GM12878 (cell line): ENCODE measurements around the gene IZUMO1. TPM values are rescaled to one million over a fixed set of nuclear protein-coding genes. Genes with fewer than 3 reads are reported as not detected.

Experiments used
- ATAC-seq: fragments of 200-7000 bp; cut with Tn5 transposase; 3 replicates; pipeline ENCODE4 v1.9.1; 2020; ENCODE audit warnings: mild to moderate bottlenecking, moderate library complexity
- BruUV-seq: library from RNA; stranded (reverse); fragments of 400-500 nt; replicated peaks from 2 replicates; lab custom pipeline; 2021; lab: Mats Ljungman, UMichigan
- CTCF ChIA-PET: fragments of 300-600 bp; sonication (Branson Sonifier 250); formaldehyde crosslinking; extraction: SDS; loops from one replicate; lab custom pipeline; 2021; ENCODE audit warnings: inconsistent platforms; lab: Yijun Ruan, JAX
- POLR2A ChIA-PET: fragments of 350-600 bp; formaldehyde crosslinking; extraction: SDS; loops from one replicate; lab custom pipeline; 2021; ENCODE audit warnings: inconsistent platforms; lab: Charles Lee
- RAD21 ChIA-PET: fragments of 300-600 bp; sonication (Branson Sonifier 250); formaldehyde crosslinking; loops from one replicate; lab custom pipeline; 2023; ENCODE audit warnings: antibody characterized with exemption; ENCODE audit not compliant: unreplicated experiment; lab: Charles Lee
- SMC1A ChIA-PET: fragments of 300-600 bp; sonication (Branson Sonifier 250); formaldehyde crosslinking; loops from one replicate; lab custom pipeline; 2023; ENCODE audit not compliant: unreplicated experiment, uncharacterized antibody; lab: Charles Lee
- DNase-seq: peaks from one replicate; pipeline ENCODE4 v3.0.0-alpha.2; 2011; ENCODE audit warnings: low read depth, low spot score
- FAIRE-seq: peaks from 3 replicates; lab custom pipeline; 2011; peaks lifted over from hg19 to GRCh38; lab: Jason Lieb, UNC
- H2AFZ ChIP-seq: 2 replicates; pipeline ENCODE4 v1.6.0; 2011; ENCODE audit warnings: low read depth, low read length, control low read depth; ENCODE audit not compliant: control insufficient read depth
- H3K27ac ChIP-seq: 2 replicates; pipeline ENCODE4 v1.5.1; 2011; ENCODE audit warnings: control low read depth; ENCODE audit not compliant: control insufficient read depth, insufficient read depth
- H3K27me3 ChIP-seq, 2 experiments: replicated peaks in 1 of 2; 2 replicates each; pipeline versions ENCODE4 v1.6.0 to v1.6.1; 2011; ENCODE audit warnings: low read length in 1 of 2; ENCODE audit not compliant: control insufficient read depth in 2 of 2, insufficient read depth in 2 of 2
- H3K36me3 ChIP-seq, 2 experiments: 2 replicates each; pipeline ENCODE4 v1.5.1; 2011; ENCODE audit warnings: low read length in 1 of 2; ENCODE audit not compliant: control insufficient read depth in 2 of 2, insufficient read depth in 2 of 2
- H3K4me1 ChIP-seq: 2 replicates; pipeline ENCODE4 v1.6.1; 2011; ENCODE audit warnings: mild to moderate bottlenecking, low read length, moderate library complexity, mixed read lengths; ENCODE audit not compliant: control insufficient read depth, insufficient read depth
- H3K4me2 ChIP-seq: 2 replicates; pipeline ENCODE4 v1.6.0; 2011; ENCODE audit warnings: control low read depth; ENCODE audit not compliant: control insufficient read depth, insufficient read depth
- H3K4me3 ChIP-seq: fragments of 200-600 bp; sonication (generic); 2 replicates; pipeline ENCODE4 v1.5.1; 2016
- H3K79me2 ChIP-seq: 2 replicates; pipeline ENCODE4 v1.6.0; 2011; ENCODE audit warnings: low read length; ENCODE audit not compliant: control insufficient read depth, insufficient read depth
- H3K9ac ChIP-seq: 2 replicates; pipeline ENCODE4 v1.8.0; 2011; ENCODE audit warnings: low read length, control low read depth, mixed read lengths; ENCODE audit not compliant: control insufficient read depth, insufficient read depth
- H3K9me3 ChIP-seq: replicated peaks from 3 replicates; pipeline ENCODE4 v1.5.1; 2011; ENCODE audit warnings: mild to moderate bottlenecking, low read length; ENCODE audit not compliant: control insufficient read depth, insufficient read depth
- H4K20me1 ChIP-seq: 2 replicates; pipeline ENCODE4 v1.6.0; 2011; ENCODE audit not compliant: control insufficient read depth, insufficient read depth
- CHD1 ChIP-seq: IDR thresholded peaks from 2 replicates; pipeline ENCODE4 v1.6.1; 2012; ENCODE audit warnings: low read depth, low read length, improper control_type of control experiment
- CUX1 ChIP-seq: IDR thresholded peaks from 2 replicates; pipeline ENCODE4 v1.6.1; 2012; ENCODE audit warnings: improper control_type of control experiment, low read depth, low read length; ENCODE audit not compliant: insufficient replicate concordance
- GATAD2B ChIP-seq: fragments of 450-650 bp; conservative IDR thresholded peaks from 2 replicates; pipeline ENCODE4 v1.6.1; 2017; ENCODE audit warnings: low read depth, mild to moderate bottlenecking, moderate library complexity
- HDAC6 ChIP-seq: fragments of 200-600 bp; sonication (generic); IDR thresholded peaks from one replicate; pipeline ENCODE4 v1.8.0; 2017; ENCODE audit warnings: antibody characterized with exemption; ENCODE audit not compliant: unreplicated experiment
- IRF4 ChIP-seq: IDR thresholded peaks from 2 replicates; pipeline ENCODE4 v1.6.1; 2011; ENCODE audit warnings: low read depth, low read length
- JUND ChIP-seq: IDR thresholded peaks from 2 replicates; pipeline ENCODE4 v1.6.1; 2012; ENCODE audit warnings: low read depth, mild to moderate bottlenecking, low read length, improper control_type of control experiment, moderate library complexity
- MTA2 ChIP-seq: fragments of 450-650 bp; IDR thresholded peaks from 2 replicates; pipeline ENCODE4 v1.6.1; 2016; ENCODE audit warnings: low read depth, mild to moderate bottlenecking, moderate library complexity
- STAT3 ChIP-seq: IDR thresholded peaks from 2 replicates; pipeline ENCODE4 v1.6.1; 2011; ENCODE audit warnings: low read depth, low read length, improper control_type of control experiment
- WRNIP1 ChIP-seq: IDR thresholded peaks from 2 replicates; pipeline ENCODE4 v1.6.1; 2011; ENCODE audit warnings: low read depth, low read length, improper control_type of control experiment, borderline replicate concordance
- YY1 ChIP-seq: IDR thresholded peaks from 2 replicates; pipeline ENCODE4 v1.6.1; 2011; ENCODE audit warnings: low read depth, mild to moderate bottlenecking, low read length
- ZNF274 ChIP-seq: IDR thresholded peaks from one replicate; pipeline ENCODE4 v1.8.0; 2011; ENCODE audit not compliant: insufficient read length, insufficient read depth
- ZNF622 ChIP-seq: fragments of 450-650 bp; IDR thresholded peaks from 2 replicates; pipeline ENCODE4 v1.6.1; 2017; ENCODE audit warnings: mild to moderate bottlenecking, inconsistent platforms
- ZZZ3 ChIP-seq: IDR thresholded peaks from 2 replicates; pipeline ENCODE4 v1.6.1; 2011; ENCODE audit warnings: low read depth; ENCODE audit not compliant: control insufficient read depth, insufficient read length
- WGBS: methylation state at CpG from one replicate; pipeline ENCODE4 v1.1.6; 2016; ENCODE audit warnings: low lambda C conversion rate; ENCODE audit not compliant: insufficient replicate concordance, insufficient coverage; ENCODE audit errors: missing lambda C conversion rate; 5-methylcytosine and 5-hydroxymethylcytosine counted together
- in situ Hi-C: fragments of 300-500 bp; cut with MboI; formaldehyde crosslinking; loops from 9 replicates; pipeline ENCODE4 v1.14.3; 2018; ENCODE audit warnings: mixed read lengths
- intact Hi-C: fragments of 100-400 bp; cut with micrococcal nuclease; formaldehyde crosslinking; loops from one replicate; pipeline ENCODE4 v1.14.2; 2022; ENCODE audit not compliant: unreplicated experiment
- polyA plus RNA-seq, 11 experiments: library from polyadenylated mRNA; depleted of rRNA in 4 of 11; unstranded in 6 of 11; stranded (reverse) in 5 of 11; fragments of >200 nt; fragmentation: Nextera tagmentation in 4 of 11; fragmentation: Illumina TruSeq in 1 of 11; extraction: Ambion mirVana in 4 of 11; extraction: Trizol in 1 of 11; gene quantifications; 1 replicate in 1 of 11; 2 replicates in 10 of 11; pipeline versions ENCODE4 v1.2.1 to v1.2.3, GENCODE V29; 2011 to 2016; ENCODE audit warnings: inconsistent platforms in 2 of 11, missing spikeins in 2 of 11, low read depth in 1 of 11
- total RNA-seq, 4 experiments: library from RNA; depleted of rRNA in 3 of 4; stranded (reverse); fragments of >200 nt in 3 of 4; fragmentation: Illumina TruSeq in 1 of 4; extraction: Trizol in 1 of 4; gene quantifications; 2 replicates each; pipeline versions ENCODE4 v1.2.1 to v1.2.3, GENCODE V29; 2013 to 2021
- TF ChIP-seq, protein P1 (sequence below): fragments of 450-650 bp; IDR thresholded peaks from 2 replicates; pipeline ENCODE4 v1.6.1; 2017; ENCODE audit warnings: mild to moderate bottlenecking, moderate library complexity

IZUMO1 gene
- total and polyA plus RNA-seq, 10 of the 15 experiments (the other 5 are each of a cell fraction or from before 2014, with no cell fraction given), result not detected

DNA sequence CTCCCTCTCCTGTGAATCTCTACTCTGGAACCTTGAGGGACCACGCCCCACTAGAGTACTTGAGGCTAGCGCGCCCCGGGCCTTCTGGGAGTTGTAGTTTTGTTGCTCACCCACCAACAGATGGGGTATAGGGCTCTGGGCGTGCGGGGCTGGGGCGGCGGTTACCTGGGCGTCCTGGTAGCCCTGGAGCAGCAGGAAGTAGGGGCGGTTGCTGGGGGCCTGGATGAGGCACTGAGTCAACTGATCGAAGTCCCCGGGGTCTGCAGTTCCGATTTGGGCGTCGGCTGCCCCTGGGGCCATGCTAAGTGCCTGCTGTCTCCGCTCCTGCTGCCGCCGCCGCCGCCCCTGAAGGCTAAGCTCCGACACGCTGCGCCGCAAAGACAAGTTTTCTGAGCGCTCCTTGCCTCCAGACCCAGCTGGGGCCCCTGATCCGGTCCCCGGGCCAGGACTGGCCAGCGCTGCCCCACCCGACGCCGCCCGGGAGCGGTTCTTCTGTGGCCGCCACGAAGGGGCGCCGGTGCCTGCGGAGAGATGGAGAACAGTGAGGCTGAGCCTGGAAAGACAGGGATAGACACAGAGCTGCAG, 11.6 kb downstream of the IZUMO1 start:
- H3K27ac ChIP-seq, result no peak overlapping the region
- H3K9ac ChIP-seq, result no peak overlapping the region
- BruUV-seq, result no TSS peak
- H3K4me1 ChIP-seq, result peaks cover 5% of the 10 kb centered on the region
- FAIRE-seq (no peak), ATAC-seq (no peak), DNase-seq (no peak)
- H3K9me3 ChIP-seq, result no peaks in the 10 kb centered on the region; the same call in 2 of the 3 replicates
- H3K27me3 ChIP-seq, result peaks cover 4 to 5% of the 10 kb centered on the region in 2 experiments; a peak in 3 of 4 replicates
- no peak overlapping the region for H3K4me3 ChIP-seq
- H3K79me2 ChIP-seq, result no peaks in the 10 kb centered on the region
- H3K36me3 ChIP-seq, result no peaks in the 10 kb centered on the region
- ChIA-PET RAD21 (no interaction called here), CTCF (no interaction called here), SMC1A (interaction anchor here (0.6 kb wide), 1 partner anchor 53 kb away, joined by 3 read pairs; no protein-coding TSS in a partner anchor), POLR2A (interaction anchor here (0.6 kb wide), 1 partner anchor 538 kb away, joined by 5 read pairs; no protein-coding TSS in a partner anchor)
- intact Hi-C loops, result no loop called here
- no peaks in the 10 kb centered on the region for H4K20me1 ChIP-seq
- H2AFZ ChIP-seq, result no peak overlapping the region
- in situ Hi-C loops, result no loop called here
- 89% methylated on average over 35 of the region's 38 CpGs for WGBS
- no peak overlapping the region for H3K4me2 ChIP-seq
- TF ChIP-seq JUND (no peak), YY1 (no peak), WRNIP1 (no peak), CHD1 (no peak), HDAC6 (no peak), GATAD2B (no peak), ZNF274 (no peak), IRF4 (no peak), ZZZ3 (no peak), CUX1 (no peak), STAT3 (no peak), MTA2 (no peak), ZNF622 (no peak)
- TF ChIP-seq, protein P1, sequence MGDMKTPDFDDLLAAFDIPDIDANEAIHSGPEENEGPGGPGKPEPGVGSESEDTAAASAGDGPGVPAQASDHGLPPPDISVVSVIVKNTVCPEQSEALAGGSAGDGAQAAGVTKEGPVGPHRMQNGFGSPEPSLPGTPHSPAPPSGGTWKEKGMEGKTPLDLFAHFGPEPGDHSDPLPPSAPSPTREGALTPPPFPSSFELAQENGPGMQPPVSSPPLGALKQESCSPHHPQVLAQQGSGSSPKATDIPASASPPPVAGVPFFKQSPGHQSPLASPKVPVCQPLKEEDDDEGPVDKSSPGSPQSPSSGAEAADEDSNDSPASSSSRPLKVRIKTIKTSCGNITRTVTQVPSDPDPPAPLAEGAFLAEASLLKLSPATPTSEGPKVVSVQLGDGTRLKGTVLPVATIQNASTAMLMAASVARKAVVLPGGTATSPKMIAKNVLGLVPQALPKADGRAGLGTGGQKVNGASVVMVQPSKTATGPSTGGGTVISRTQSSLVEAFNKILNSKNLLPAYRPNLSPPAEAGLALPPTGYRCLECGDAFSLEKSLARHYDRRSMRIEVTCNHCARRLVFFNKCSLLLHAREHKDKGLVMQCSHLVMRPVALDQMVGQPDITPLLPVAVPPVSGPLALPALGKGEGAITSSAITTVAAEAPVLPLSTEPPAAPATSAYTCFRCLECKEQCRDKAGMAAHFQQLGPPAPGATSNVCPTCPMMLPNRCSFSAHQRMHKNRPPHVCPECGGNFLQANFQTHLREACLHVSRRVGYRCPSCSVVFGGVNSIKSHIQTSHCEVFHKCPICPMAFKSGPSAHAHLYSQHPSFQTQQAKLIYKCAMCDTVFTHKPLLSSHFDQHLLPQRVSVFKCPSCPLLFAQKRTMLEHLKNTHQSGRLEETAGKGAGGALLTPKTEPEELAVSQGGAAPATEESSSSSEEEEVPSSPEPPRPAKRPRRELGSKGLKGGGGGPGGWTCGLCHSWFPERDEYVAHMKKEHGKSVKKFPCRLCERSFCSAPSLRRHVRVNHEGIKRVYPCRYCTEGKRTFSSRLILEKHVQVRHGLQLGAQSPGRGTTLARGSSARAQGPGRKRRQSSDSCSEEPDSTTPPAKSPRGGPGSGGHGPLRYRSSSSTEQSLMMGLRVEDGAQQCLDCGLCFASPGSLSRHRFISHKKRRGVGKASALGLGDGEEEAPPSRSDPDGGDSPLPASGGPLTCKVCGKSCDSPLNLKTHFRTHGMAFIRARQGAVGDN, result no peak
